Stomach (tissue), 9 donors: ENCODE results near the gene IBA57. TPM values are rescaled to one million over a fixed set of nuclear protein-coding genes. Genes with fewer than 3 reads are reported as not detected.

Experiments
- DNase-seq, 2 donors: peaks; one replicate each; pipeline versions ENCODE4 v3.0.0 to v3.0.0-alpha.2; 2013 to 2019
- H3K27ac ChIP-seq, 5 donors: fragments of 200-600 bp in 4 of 5; sonication (generic) in 4 of 5; one replicate each; pipeline ENCODE4 v1.5.1; 2013 to 2019; ENCODE audit warnings: mild to moderate bottlenecking in 1 of 5, moderate library complexity in 1 of 5
- H3K27me3 ChIP-seq, 3 donors: fragments of 200-600 bp; sonication (generic); one replicate each; pipeline ENCODE4 v1.5.1; 2017 to 2019; ENCODE audit warnings: mixed run types in 1 of 3
- H3K36me3 ChIP-seq, 4 donors: fragments of 200-600 bp; sonication (generic); 1 replicate in 3 of 4; 2 replicates in 1 of 4; pipeline ENCODE4 v1.5.1; 2016 to 2019
- H3K4me1 ChIP-seq, 4 donors: fragments of 200-600 bp; sonication (generic); one replicate each; pipeline ENCODE4 v1.5.1; 2016 to 2019
- H3K4me3 ChIP-seq, 4 donors: fragments of 200-600 bp; sonication (generic) in 3 of 4; one replicate each; pipeline ENCODE4 v1.5.1; 2016 to 2019; ENCODE audit warnings: mild to moderate bottlenecking in 1 of 4
- H3K9me3 ChIP-seq, 4 donors: fragments of 200-600 bp; sonication (generic); one replicate each; pipeline ENCODE4 v1.5.1; 2016 to 2019
- CTCF ChIP-seq, 7 experiments: fragments of 450-650 bp in 4 of 7; fragments of 200-600 bp in 3 of 7; sonication (generic) in 3 of 7; IDR thresholded peaks; one replicate each; pipeline ENCODE4 v1.5.1; 2016 to 2019; ENCODE audit warnings: antibody characterized with exemption in 7 of 7, control low read depth in 2 of 7, mild to moderate bottlenecking in 1 of 7
- EP300 ChIP-seq: sonication (generic); formaldehyde crosslinking; IDR thresholded peaks from one replicate; pipeline ENCODE4 v1.6.1; 2017; ENCODE audit warnings: antibody characterized with exemption
- POLR2A ChIP-seq, 4 donors: fragments of 450-650 bp; IDR thresholded peaks; one replicate each; pipeline ENCODE4 v1.6.1; 2016; ENCODE audit warnings: antibody characterized with exemption in 4 of 4, control low read depth in 2 of 4, mild to moderate bottlenecking in 1 of 4, moderate library complexity in 1 of 4
- POLR2AphosphoS5 ChIP-seq, 3 donors: sonication (generic); formaldehyde crosslinking; IDR thresholded peaks; one replicate each; pipeline ENCODE4 v1.6.1; 2016; ENCODE audit warnings: antibody characterized with exemption in 3 of 3
- WGBS, 5 donors: extraction: QIAGEN DNeasy Blood & Tissue Kit in 3 of 5; methylation state at CpG; one replicate each; pipeline versions ENCODE4 v1.1.5 to v1.1.7; 2013 to 2018; 5-methylcytosine and 5-hydroxymethylcytosine counted together
- intact Hi-C: fragments of 100-400 bp; cut with DNase I; formaldehyde crosslinking; loops from one replicate; pipeline ENCODE4 v1.15.1; 2023; ENCODE audit warnings: low total_unique reads
- polyA plus RNA-seq, 3 donors: library from polyadenylated mRNA; stranded (reverse); fragments of 200-250 nt; gene quantifications; one replicate each; pipeline ENCODE4 v1.2.3, GENCODE V29; 2013
- total RNA-seq, 5 donors: library from RNA; depleted of rRNA; stranded (reverse); fragments of >200 nt; gene quantifications; one replicate each; pipeline versions ENCODE4 v1.1.0 to v1.2.3, GENCODE V29; 2014 to 2016
- donor health status: healthy with polysubstance abuse.
- donor health status: Bipolar disorder and iron deficiency.
- donor health status: healthy.

IBA57 gene
- total and polyA plus RNA-seq, 8 donors = 1.2 to 6.1 (median 4.3) TPM

GRCh38 chr1:228213917-228214808, 48.6 kb downstream of the IBA57 start:
- peaks cover 10 to 22% (median 17%) of the 10 kb centered on the region in 4 donors for H3K4me1 ChIP-seq
- H3K4me3 ChIP-seq = peak overlapping the region; percentile 46 to 72 (median 54)
- H3K27ac ChIP-seq = peak overlapping the region in 2 of 5 donors; percentile 48 to 78
- no peak for DNase-seq
- peaks cover 0 to 40% (median 7%) of the 10 kb centered on the region in 3 donors for H3K27me3 ChIP-seq
- TF ChIP-seq CTCF (IDR thresholded peaks at IDR 0.05) (no peak), EP300 (no peak), POLR2AphosphoS5 (IDR thresholded peaks at IDR 0.05) (no peak), POLR2A (IDR thresholded peaks at IDR 0.05) (no peak)
- H3K36me3 ChIP-seq = peaks cover 0 to 7% (median 2%) of the 10 kb centered on the region in 4 donors
- intact Hi-C loops = no loop called here
- WGBS, 5 donors = 34 to 41% (median 37%) methylated on average over 34 to 48 of the region's 48 CpGs
- no peaks in the 10 kb centered on the region for H3K9me3 ChIP-seq

DNA sequence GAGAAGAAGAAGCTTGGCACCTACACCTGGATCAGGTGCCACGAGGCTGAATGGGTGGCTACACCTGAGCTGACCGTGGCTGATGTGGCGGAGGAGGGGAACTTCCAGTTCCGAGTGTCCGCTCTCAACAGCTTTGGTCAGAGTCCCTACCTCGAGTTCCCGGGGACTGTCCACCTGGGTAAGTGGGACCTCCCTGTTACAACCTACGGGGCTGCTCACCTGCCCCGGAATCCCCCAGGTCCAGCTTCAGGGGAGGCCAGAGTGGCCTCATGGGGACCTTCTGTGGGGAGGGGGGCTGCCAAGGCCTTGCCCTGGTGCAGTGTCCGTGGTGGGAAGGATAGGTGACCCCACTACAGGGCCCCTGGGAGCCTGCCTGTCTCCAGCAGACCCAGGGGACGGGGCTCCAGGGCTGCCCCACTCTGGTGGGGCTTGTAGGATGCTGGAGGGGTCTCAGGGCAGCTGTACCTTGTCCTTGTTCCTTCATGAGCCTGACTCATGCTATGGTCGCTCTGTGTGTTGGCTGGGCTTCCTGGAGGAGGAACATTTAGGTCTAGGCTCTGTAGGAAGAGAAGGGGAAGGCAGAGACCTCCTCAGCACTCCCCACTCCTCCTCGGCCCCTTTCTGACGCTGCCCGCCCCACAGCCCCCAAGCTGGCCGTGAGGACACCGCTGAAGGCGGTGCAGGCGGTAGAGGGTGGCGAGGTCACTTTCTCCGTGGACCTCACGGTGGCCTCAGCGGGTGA, 49.5 kb downstream of the IBA57 start:
- peaks cover 10 to 22% (median 16%) of the 10 kb centered on the region in 4 donors for H3K4me1 ChIP-seq
- H3K4me3 ChIP-seq = no peak overlapping the region
- H3K9me3 ChIP-seq = no peaks in the 10 kb centered on the region
- intact Hi-C loops = no loop called here
- DNase-seq = no peak
- H3K27me3 ChIP-seq = peaks cover 0 to 34% (median 7%) of the 10 kb centered on the region in 3 donors
- TF ChIP-seq POLR2AphosphoS5 (IDR thresholded peaks at IDR 0.05) = no peak
- TF ChIP-seq POLR2A (IDR thresholded peaks at IDR 0.05) = no peak
- WGBS, 5 donors = 87 to 95% (median 93%) methylated on average over 11 to 23 of the region's 23 CpGs
- no peak overlapping the region for H3K27ac ChIP-seq
- peaks cover 0 to 16% (median 7%) of the 10 kb centered on the region in 4 donors for H3K36me3 ChIP-seq

GRCh38 chr1:228215663-228216116, 50.1 kb downstream of the IBA57 start:
- TF ChIP-seq EP300 (no peak), POLR2A (IDR thresholded peaks at IDR 0.05) (no peak), CTCF (IDR thresholded peaks at IDR 0.05) (no peak), POLR2AphosphoS5 (IDR thresholded peaks at IDR 0.05) (no peak)
- Histone ChIP-seq H3K4me1 (peaks cover 10 to 22% (median 16%) of the 10 kb centered on the region in 4 donors), H3K9me3 (no peaks in the 10 kb centered on the region), H3K36me3 (peaks cover 0 to 20% (median 10%) of the 10 kb centered on the region in 4 donors), H3K4me3 (no peak overlapping the region), H3K27me3 (peaks cover 0 to 32% (median 7%) of the 10 kb centered on the region in 3 donors), H3K27ac (no peak overlapping the region)
- intact Hi-C loops = no loop called here
- DNase-seq = no peak
- WGBS, 5 donors = 92 to 100% (median 95%) methylated on average over 1 to 13 of the region's 13 CpGs

DNA sequence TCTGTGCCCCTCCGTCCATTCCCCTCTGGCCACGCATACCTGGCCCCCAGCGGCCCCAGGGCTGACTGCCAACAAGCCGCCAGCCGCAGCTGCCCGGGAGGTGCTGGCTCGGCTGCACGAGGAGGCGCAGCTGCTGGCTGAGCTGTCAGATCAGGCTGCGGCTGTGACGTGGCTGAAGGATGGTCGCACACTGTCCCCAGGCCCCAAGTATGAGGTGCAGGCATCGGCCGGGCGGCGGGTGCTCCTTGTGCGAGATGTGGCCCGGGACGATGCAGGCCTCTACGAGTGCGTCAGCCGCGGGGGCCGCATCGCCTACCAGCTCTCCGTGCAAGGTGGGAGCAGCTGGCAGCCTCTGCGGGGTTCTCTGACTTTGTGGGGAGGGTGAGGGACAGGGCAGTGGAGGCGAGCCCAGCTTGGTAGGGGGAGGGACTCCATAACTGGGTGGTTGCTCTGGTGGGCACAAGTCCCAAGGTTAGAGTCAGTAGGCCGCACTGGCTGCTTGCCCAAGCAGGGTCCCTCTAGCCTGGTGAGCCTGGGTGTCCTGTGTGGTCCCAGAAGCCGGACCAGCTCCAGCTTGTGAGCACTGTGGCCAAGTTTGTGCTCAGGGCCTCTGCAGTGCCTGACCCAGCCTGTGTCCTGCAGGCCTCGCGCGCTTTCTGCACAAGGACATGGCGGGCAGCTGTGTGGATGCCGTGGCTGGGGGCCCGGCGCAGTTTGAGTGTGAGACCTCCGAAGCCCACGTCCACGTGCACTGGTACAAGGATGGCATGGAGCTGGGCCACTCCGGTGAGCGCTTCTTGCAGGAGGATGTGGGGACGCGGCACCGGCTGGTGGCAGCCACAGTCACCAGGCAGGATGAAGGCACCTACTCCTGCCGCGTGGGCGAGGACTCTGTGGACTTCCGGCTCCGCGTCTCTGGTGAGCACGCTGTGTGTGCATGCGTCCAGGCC, 51.0 kb downstream of the IBA57 start:
- intact Hi-C loops = no loop called here
- peak in 1 of 2 donors; percentile 7 for DNase-seq
- H3K27me3 ChIP-seq = peaks cover 0 to 24% (median 7%) of the 10 kb centered on the region in 3 donors
- 82 to 89% (median 86%) methylated on average over 29 to 53 of the region's 53 CpGs for WGBS, 5 donors
- H3K9me3 ChIP-seq = no peaks in the 10 kb centered on the region
- peaks cover 10 to 22% (median 16%) of the 10 kb centered on the region in 4 donors for H3K4me1 ChIP-seq
- H3K27ac ChIP-seq = no peak overlapping the region
- no peak overlapping the region for H3K4me3 ChIP-seq
- TF ChIP-seq EP300 = no peak
- TF ChIP-seq CTCF (IDR thresholded peaks at IDR 0.05) = no peak
- H3K36me3 ChIP-seq = peaks cover 0 to 26% (median 10%) of the 10 kb centered on the region in 4 donors
